ENCODE data around the gene CRYBA2. TPM values are rescaled to one million over a fixed set of nuclear protein-coding genes. Genes with fewer than 3 reads are reported as not detected.

CRYBA2 gene
- total and polyA plus RNA-seq, 2 of the 8 experiments (the other 6 are each of a cell fraction or from before 2014, with no cell fraction given), result not detected

GRCh38 chr2:219002395-219003266 lies 9.4 kb upstream of the CRYBA2 start (continued):
- TF ChIP-seq KDM5A (IDR thresholded peaks at IDR 0.05; ENCODE audit: low read length) (no peak), JUND (IDR thresholded peaks at IDR 0.05; ENCODE audit: low read length) (no peak), BRCA1 (IDR thresholded peaks at IDR 0.05; ENCODE audit: low read depth, low read length) (no peak), CHD2 (IDR thresholded peaks at IDR 0.05; ENCODE audit: low read length) (no peak)
